ENCODE data around the gene SYTL2.

Gene SYTL2

DNA sequence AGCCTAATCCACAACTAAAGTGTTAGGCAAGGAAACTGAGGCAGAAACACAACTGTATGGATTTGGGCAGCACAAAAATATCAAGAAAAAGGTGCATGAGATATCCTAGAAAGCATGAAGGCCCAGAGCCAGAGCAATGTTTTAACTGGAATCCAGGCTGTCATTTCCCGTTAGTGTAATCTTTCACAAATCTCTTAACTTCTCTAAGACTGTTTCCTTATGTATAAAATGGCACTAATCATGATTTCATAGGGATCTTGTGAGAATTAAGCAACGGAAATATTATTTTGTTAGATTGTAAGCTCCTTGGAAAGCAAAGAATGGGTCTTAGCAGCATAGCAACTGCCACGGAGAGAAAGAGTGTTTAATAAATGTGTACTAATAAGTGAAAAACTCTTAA, 14.7 kb upstream of the SYTL2 start:
- DNase-seq = no peak

DNA sequence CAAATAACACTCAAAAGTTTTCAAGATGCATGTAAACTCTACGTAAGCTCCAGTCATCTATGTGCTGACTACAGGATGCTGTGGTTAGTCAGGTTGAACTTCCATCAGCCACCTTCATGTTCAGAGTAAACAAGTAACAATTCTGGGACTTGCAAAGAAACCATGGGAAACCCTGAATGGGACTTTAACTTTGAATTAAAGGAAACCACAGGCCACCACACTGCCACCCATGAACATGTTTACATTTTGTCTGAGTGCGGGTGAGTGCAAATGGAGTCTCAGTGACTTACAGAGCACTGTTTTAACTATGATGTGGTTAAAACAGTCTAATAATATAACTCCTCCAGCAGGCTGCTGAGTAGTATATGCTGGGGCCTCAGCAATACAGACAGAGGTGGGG, 12.9 kb upstream of the SYTL2 start:
- no peak for DNase-seq

DNA sequence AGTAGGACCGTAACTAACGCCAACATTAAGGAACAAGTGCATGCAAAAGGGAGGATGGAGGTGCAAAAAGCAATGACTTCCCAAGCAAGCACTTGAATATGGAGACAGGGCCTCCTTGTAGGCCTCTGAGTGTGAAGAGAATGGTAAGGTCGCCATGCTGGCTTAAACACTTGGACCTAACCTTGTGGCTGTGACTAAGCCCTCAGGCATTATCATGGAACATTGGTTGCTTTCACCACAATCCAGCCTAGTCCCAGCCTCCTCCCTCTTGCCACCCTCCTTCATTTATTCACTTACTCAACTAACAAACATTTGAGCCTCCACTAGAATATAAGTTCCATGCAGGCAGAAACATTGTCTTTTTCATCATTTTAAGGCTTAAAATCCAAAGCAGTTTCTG, 11.9 kb upstream of the SYTL2 start:
- no peak for DNase-seq

DNA sequence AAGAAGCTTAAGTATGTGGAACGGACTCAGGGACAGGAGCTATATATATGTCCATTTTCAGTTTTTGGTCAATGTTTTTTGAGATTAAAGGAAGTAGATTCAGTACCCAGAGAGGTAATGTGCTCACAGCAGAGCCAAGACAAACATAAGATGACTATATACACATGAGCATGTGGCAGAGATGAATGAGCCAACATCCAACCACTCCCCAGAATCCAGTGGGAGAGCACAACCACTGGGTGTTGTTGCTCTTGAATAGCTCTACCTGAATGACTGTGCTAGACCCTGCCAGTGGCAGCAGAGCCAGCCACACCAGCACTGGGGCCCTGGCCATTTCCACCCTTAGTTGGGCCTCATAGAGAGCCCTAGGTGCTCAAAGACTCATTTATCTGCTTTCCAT, 10.7 kb upstream of the SYTL2 start:
- DNase-seq = peak in 1 of 2 experiments; percentile 33

DNA sequence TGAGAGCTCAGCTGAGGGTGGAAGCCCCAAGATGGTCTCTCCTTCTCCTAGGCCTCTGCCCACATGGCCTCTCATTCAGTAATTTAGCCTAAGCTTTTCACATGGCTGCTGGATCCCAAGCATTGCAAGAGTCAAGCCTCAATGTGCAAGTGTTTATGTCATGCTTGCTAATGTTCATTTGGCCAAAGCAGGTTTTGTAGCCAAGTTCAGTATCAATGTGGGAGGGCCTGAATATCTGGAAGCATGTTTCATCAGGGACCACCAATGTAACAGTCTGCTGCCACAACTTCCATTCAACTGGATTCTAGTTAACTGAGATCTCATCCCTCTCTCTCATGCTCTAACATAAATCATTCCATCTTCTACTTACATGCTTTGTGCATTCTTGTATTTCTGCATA, 8.5 kb upstream of the SYTL2 start:
- DNase-seq = no peak

DNA sequence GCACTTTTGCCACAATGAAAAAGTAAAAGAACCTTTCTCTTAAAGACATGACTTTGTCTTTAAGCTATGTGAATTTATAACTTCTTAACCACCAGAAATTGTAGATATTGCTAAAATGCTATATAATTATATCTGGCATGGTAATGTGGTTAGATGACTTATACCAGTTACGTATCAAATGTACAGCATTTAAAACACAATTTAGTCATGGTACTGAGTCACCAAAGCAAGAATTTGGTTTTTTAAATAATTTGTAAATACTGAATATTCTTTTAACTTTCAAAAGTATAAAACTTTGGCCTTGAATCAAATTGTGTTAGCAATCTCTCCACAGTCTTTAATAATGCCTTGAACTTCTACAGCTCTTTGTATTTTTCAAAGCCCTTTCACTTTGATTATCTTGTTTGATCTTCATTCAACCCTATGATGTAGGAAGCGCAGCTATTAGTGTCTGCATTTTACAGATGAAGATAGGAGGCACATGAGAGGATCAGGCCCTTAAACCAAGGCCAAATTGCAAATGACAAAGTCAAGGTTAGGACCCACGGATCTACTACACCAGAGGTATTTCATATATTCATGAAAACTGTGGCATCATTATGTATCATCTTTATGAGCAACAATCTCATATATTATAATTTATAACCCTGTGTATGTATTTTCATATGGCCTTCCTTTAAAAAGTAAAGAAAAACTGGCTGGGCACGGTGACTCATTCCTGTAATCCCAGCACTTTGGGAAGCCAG, 4.4 kb upstream of the SYTL2 start:
- no peak for DNase-seq

DNA sequence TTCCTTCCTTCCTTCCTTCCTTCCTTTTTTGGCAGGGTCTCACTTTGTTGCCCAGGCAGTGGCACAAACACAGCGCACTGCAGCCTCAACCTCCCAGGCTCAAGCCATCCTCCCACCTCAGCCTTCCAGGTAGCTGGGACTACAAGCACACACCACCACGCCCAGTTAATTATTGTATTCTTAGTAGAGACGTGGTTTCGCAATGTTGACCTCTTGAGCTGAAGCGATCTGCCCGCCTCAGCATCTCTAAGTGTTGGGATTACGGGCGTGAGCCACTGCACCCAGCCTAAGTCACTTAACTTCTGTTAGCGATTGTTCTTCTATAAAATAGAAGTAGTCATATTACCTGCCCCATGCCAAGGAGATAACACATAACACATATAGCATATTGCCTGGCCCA, 2.8 kb upstream of the SYTL2 start:
- no peak for DNase-seq

DNA sequence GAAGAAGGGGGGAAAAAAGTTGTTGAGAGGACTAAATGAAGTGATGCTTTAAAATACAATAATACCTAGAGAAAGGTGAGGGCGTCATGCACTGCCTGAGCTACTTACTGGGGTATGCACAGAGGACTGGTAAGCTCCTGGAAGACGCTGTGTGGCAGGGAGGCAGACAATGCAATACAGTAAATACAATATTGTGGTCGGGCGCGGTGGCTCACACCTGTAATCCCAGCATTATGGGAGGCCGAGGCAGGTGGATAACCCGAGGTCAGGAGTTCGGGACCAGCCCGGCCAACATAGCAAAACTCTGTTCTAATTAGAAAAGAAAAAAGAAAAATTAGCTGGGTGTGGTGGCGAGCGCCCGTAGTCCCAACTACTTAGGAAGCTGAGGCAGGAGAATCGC, 683 bp upstream of the SYTL2 start:
- no peak for DNase-seq

DNA sequence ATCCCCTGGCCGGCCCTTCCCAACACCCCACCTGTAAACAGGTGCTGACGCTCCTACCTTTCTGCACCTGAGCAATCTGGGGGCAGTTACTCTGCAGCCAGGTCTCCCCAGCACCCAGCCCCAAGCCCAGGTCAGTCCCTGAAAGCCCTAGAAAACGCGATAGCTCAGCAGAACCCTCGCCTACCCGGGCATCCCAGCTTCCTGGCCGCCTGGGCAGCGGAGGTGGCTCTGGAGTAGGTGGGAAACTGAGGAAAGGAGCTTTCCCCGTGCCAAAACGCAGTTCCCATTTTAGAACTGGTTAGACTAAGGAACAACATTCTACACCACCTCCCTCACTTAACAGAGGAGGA, 445 bp downstream of the SYTL2 start:
- DNase-seq = no peak

DNA sequence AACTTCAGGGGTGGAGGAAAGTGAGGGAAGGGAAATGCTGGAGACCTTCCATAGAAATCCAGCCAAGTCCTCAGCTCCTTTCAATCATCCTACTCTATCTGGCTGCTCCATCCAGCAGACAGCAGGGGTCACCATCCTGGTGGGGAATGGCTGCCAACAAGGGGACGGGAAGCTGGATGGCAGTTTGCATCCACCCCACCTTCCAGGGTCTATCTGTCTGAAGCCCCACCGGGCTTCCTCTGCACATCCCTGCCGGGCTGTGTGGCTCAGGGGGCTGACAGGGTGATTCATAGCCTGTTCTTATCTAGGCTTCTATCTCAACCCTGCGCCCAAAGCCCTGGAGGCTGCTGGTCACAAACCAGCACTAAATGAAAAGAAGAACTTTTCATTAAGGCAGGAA, 1.1 kb downstream of the SYTL2 start:
- no peak for DNase-seq

DNA sequence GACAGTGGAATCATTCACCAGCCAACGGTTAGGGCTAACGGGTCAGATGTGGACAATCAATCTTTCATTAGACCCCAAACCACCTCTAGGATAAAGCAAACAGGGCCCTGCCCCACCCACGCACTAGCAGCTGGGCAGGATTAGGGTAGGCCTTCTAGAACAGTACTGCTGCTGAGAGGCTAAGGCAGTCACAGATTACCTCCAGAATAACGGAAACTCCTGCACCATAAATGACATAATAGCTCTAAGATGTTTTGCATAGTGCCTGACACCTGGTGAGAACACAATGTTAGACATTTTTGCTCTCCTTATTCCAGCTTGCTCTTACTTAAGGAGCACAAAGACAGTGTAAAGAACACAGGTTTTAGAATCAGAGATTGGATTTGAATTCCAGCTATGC, 1.8 kb downstream of the SYTL2 start:
- DNase-seq = no peak

DNA sequence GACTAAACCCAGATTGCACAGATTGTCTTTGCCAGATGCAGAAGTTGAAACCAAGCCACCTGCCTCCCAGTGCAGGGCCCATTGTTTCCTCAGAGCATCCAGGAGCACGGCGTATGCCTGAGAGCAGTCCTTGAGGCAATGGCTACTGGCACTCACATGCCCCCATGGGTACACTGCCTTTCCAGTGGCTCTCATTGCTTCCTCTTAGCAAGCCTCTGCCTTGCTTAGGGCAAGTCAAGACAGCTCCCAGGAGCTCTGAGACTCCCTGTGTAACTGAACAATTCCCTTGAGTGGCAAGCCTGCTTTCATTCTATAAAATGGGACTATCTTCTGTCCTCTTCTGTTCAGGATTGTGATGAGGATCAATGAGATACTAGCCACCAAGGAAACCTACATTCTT, 4.1 kb downstream of the SYTL2 start:
- no peak for DNase-seq

DNA sequence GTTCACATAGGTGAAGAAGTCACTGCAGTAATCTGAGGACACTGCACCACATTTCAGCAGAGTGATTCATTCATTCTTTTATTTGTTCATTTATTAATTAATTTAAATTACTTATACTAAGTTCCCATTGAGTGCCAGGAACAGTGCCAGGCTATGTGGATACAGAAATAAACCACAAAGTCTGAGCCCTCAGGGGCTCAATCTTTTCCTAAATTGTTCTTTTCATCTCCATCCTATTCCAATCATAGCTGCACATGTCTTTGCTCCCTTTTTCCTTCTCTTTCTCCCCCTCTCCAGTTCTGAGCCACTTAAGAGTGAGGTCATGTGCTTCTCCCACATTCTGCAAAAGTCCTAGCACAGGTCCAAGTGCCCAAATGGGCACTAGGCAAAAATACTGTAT, 4.9 kb downstream of the SYTL2 start:
- no peak for DNase-seq

DNA sequence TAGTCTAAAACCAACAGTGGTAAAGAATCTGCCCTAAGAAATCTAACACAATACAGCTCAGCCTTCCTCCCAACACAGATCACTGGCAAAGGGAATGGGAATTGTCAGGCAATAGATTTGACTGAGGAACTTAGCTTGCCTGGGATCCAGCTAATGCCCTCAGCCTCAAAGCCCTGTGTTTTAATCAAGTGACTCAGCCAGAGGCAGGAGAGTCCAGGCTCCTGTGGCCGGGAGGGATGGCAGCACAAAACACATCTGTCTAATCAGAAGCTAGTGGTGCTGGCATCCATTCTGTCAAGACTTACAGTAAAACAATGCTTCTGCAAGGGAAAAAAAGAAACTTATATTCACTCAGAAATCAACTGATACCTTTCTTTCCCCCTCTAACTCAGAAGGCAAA, 5.6 kb downstream of the SYTL2 start:
- DNase-seq = no peak

DNA sequence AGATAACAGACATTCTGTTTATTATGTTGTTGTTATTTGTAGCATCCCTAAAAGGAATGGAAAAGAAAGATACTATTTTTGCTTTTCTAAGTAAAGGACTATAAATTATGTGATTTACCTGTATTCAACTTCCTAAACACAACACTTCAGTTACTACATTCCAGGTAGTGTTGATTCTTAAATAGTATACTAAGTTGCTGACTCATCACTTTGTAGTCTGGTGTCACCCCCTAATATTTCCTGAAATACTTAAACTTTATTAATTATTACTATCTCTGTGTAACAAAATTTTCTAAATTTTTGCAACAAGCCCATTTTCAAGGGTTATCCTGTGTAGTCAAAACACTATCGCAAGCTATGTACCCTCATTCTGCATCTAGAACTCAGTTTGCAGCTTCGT, 7.0 kb downstream of the SYTL2 start:
- no peak for DNase-seq

DNA sequence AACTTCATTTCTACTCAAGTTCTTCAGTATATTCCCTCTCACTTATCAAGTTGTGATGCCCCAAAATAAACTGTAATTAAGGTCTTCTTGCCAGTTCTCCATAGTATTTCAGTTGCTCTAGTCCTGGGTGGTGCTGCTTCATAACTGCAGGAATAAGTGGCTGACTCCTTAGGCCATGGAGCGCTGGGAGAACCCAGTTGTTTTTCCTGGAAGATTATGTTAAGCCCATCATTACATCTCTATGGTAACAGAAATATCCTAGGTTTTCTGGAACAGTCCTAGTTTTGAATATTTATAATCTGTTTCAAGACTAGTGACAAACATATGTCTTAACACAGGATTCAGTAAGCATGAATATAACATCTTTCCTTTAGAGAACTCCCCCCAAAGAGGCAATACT, 7.6 kb downstream of the SYTL2 start:
- DNase-seq = no peak

DNA sequence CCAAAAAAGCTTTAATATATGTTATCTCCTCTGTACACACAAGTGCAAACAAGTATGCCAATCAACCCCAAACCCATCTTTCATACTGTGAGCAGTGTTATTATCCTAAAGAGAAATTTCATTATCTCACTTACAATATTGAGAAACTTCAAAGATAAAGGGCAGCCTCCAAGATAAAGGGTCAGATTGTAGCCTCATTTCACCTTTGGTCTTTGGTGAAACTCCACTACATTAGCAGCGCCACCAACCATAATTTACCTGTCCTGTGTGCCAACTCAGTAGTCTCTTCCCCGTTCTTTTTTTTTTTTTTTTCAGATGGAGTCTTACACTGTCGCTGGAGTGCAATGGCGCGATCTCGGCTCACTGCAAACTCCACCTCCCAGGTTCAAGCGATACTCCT, 9.4 kb downstream of the SYTL2 start:
- no peak for DNase-seq

DNA sequence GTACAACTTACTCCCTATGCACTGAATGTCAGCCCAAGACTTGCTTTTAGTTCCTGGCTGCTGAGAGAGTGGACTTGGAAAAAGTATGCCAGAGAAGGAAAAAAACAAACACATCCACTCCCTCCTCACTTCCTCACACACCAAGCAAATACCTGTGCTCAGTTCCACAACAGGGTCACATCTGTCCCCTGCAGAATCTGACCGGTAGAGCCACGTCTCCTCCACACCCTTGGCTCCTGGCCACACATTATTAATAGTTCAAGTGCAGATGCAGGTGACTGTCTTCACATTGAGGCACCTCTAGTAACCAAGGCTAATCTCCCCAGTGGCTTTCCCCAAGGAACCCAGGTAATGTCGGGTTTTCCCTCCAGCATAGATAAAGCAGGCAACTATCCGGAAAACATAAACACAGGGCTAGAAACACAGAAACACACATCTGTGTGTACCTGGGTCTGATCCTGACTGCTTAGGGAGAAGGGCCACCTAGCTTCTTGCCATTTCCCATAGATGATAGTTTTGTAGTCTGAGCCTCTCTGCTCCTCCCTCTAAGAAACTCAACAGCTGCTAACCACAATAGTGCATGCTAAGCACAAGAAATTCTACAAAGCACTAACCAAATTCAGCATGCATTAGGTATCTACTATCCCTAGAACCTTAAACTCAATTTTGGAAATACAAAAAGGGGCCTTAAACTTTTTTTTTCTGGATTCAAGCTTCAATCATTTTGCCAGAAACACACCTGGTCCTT, 10.2 kb downstream of the SYTL2 start:
- no peak for DNase-seq

DNA sequence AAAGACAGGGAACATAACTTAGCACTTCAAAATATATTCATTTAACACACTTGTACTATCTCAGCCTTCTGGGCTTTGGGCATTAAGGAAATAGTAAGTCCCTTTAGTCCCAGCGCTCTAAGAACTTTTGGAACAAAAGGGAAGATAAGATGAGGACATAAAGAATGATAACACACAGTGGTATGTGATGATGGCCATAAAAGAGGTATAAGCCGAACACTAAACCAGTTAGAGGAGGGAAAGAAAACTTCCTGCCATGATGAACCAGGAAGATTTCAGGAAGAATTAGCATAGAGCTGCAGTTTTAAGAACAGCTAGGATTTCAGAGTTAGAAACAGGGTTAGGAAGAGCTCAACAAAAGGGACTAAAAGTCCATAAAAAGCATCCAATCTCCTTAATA, 11.8 kb downstream of the SYTL2 start:
- DNase-seq = no peak

DNA sequence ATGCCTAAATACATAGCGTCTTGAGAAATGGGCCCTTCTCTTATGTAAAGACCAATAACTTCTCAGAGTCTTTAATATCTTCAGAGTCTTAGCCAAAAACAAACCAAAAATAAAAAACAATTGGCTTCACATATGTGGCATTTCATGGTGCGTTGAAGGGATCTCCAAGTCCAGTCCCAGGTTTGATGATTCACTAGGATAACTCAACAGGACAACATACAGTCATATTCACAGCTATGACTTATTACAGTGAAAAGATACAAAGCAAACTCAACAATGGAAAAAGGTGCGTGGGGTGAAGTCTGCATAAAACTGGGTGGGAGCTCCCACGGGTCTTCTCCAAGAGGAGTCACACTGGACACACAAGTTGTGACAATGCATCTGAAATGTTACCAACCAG, 12.6 kb downstream of the SYTL2 start:
- DNase-seq = no peak

DNA sequence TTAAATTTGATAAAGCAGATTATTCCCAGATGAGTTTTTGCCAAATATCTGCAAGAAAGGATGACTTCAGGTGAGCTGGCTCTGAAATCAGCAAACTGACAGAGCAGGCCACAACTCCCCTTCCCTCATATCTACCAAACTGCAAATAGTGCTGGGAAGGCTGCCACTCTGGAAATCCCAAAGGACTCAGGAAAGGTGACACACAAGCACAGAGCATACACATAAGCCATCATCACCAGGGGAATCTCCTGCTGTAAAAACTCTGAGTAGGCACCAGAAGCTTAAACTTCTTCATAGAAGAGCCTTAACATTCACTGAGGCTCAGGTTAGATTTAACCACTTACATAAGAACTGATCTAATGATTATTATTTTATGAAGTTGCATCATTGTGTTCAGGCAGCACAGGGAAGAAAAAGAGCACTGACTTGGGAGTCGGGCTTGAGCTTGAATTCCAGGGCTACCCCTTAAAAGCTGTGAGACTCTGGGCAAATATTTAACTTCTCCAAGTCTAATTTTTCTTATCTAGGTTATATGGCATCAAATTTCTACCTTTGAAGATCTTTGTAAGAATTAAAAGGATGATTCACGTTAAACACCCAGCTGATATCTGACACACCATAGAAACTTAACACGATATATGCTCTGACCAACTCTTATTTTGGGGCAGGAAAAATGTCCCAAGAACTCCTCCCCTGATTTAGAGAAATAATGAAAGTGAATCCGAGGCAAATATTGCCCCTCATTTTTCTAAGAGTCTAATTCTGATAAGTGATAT, 15.0 kb downstream of the SYTL2 start:
- DNase-seq = no peak

DNA sequence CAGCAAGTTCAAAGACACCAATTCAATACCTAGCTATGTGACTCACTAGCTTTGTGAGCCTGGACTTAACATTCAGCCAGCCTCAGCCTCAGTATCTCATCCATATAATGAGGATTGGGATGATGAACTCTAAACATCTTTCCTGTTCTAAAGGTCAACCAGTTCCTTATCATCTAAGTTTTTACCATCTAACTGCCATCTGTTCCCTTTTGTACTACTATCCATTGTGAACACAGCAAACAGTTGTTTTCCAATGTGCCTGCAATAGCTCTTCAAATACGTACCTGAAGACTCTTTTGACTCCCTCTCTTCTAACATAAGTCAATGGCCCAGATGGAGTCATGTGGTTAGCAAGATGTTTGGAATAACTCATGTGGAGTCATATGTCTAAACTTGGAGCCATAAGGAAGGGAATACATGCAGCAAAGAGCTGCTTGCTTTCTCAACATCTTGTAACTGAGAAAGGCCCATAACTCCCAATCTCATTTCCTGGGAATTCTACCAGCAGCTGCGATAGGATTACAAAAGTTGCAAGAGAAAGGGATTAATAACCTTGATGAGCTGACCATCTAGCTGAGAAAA, 19.4 kb downstream of the SYTL2 start:
- no peak for DNase-seq

DNA sequence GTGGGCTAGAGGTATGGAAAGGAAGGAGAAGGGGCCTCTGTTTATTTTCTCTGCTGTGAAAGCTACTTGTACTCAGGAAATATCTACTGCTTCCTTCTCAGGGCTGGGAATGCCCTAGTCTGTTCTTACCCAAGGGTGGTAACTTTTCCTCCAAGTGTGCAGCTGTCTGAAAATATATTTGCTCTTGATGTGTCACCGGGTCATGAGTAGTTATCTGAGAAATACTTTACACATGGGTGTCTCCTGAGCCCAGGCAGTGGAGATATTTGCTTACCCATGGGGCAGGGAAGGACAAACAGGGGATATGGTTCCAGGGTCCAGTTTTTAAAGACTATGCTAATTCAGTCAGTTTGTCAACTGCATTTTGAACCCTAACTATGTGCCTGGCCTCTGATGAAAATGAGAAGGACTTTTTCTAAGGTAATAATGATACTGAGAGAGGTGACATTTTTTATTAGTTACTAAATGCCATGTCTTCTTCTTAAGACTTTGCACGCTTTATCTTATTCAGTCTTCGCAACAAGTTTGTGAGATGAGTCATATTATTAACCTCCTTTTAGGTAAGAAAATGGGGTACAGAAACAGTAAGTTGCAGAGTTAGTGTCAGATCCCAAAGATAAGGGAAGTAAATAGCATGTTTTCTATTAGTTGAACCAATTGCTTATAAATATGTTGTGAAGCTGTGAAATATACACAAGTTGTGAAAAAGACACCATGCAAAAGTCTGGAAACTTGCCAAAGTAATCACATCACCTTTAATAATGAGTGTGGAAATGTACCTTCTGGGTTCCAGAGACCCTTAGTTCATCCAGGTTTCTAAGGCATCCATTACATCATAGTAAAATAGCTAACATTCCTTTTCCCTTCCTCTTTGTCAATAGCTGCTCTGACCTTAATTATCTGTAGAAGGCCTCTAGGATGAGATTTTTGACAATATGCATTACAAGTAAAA, 22.9 kb downstream of the SYTL2 start:
- DNase-seq = no peak

Measured in NCI-H2081 (cell line).